ENCODE data around the gene AHRR. TPM values are rescaled to one million over a fixed set of nuclear protein-coding genes. Genes with fewer than 3 reads are reported as not detected.
"Not testable (repeated sequence)": the region's sequence is repeated elsewhere in the genome, so short reads cannot be mapped to it uniquely, and the experiment has no call there.

Gene AHRR
- polyA plus RNA-seq, 3 donors = 0.15 TPM; not detected in 1

DNA sequence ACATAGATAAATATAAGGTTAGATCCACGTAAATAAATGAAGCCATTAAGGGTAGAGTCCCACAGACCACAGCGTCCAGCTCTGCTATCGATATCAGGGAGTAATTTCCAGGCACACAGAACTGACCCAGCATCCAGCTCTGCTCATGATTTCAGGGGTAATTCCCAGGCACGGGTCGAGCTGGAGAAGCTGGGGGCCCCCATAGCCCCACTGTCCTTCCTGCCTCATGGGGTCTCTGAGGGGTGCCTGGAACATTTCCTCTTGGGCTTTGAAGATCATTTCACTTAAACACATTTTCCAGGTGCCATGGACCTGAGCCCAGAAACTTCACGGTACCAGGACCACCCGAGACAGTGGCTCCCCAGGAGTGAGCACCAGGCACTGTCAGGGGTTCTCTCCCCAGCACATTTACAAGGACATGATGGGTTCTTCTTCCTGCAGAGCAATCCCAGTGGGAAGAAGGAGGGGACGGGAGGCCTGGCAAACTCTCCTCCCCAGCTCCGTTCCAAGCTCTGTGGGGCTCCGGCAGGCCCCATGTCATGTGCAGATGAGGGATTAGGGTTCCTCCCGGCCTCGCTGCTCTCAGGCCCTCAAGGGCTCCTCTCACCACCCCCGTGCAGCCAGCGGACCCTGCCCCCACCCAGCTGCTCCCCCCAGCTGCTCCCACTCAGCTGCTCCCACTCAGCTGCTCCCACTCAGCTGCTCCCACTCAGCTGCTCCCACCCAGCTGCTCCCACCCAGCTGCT is 23.4 kb upstream of the AHRR start:
- H3K4me3 Mint-ChIP-seq; H3K27ac Mint-ChIP-seq; H3K4me3 ChIP-seq (replicated peaks in 1 of 3; ENCODE audit: low read depth in 2 of 3, low read length in 3 of 3); H3K9me3 Mint-ChIP-seq; DNase-seq; H3K79me2 ChIP-seq (ENCODE audit: insufficient read depth, low read length); H3K4me2 ChIP-seq (replicated peaks; ENCODE audit: extremely low read depth, low read length, poor library complexity, severe bottlenecking); H3K9me3 ChIP-seq (replicated peaks in 1 of 2; ENCODE audit: control insufficient read depth in 1 of 2, insufficient read depth in 1 of 2, low read length in 2 of 2); H3K27me3 Mint-ChIP-seq (ENCODE audit: low read depth in 3 of 3); H2AFZ ChIP-seq (ENCODE audit: insufficient read depth, low read depth, low read length, poor library complexity, severe bottlenecking); H3K36me3 ChIP-seq (replicated peaks in 1 of 2; ENCODE audit: control insufficient read depth in 1 of 2, insufficient read depth in 2 of 2, low read length in 2 of 2); H3K27ac ChIP-seq (ENCODE audit: low read depth in 1 of 2, low read length in 2 of 2); H3K4me1 ChIP-seq (ENCODE audit: control insufficient read depth in 1 of 2, insufficient read depth in 2 of 2, low read length in 2 of 2); intact Hi-C loops (cut with micrococcal nuclease); H3K9ac ChIP-seq (ENCODE audit: insufficient read depth, low read length, poor library complexity, severe bottlenecking); H3K27me3 ChIP-seq (ENCODE audit: control insufficient read depth in 2 of 2, insufficient read depth in 2 of 2, low read length in 2 of 2): not testable (repeated sequence)
- H3K36me3 Mint-ChIP-seq = peaks cover 11 to 12% of the 10 kb centered on the region in 2 donors
- 100% methylated on average over 4 of the region's 14 CpGs for WGBS (ENCODE audit: insufficient coverage)
- peaks cover 15% of the 10 kb centered on the region for H3K4me1 Mint-ChIP-seq
- peaks cover 59% of the 10 kb centered on the region for H4K20me1 ChIP-seq (ENCODE audit: insufficient read depth, low read length)

DNA sequence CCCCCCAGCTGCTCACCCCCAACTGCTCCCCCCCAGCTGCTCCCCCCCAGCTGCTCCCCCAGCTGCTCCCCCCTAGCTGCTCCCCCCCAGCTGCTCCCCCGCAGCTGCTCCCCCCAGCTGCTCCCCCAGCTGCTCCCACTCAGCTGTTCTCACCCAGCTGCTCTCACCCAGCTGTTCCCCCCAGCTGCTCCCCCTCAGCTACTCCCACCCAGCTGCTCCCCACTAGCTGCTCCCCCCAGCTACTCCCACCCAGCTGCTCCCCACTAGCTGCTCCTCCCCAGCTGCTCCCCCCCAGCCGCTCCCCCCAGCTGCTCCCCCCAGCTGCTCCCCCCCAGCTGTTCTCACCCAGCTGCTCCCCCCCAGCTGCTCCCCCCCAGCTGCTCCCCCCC is 22.8 kb upstream of the AHRR start:
- WGBS (ENCODE audit: insufficient coverage) = no CpG with 5 or more reads among the region's 2 CpGs
- Mint-ChIP-seq H3K27me3 (ENCODE audit: low read depth in 3 of 3) (peaks cover 0 to 6% (median 2%) of the 10 kb centered on the region in 3 donors), H3K4me1 (peaks cover 15% of the 10 kb centered on the region), H3K27ac (no peak overlapping the region), H3K4me3 (no peak overlapping the region), H3K36me3 (peaks cover 11% of the 10 kb centered on the region in 2 donors), H3K9me3 (peaks cover 0 to 2% (median 0%) of the 10 kb centered on the region in 7 donors)
- no peak for DNase-seq
- H3K36me3 ChIP-seq (replicated peaks in 1 of 2; ENCODE audit: control insufficient read depth in 1 of 2, insufficient read depth in 2 of 2, low read length in 2 of 2) = peaks cover 0 to 7% of the 10 kb centered on the region in 2 donors
- no peaks in the 10 kb centered on the region for H3K9me3 ChIP-seq (replicated peaks in 1 of 2; ENCODE audit: control insufficient read depth in 1 of 2, insufficient read depth in 1 of 2, low read length in 2 of 2)
- H3K4me1 ChIP-seq (ENCODE audit: control insufficient read depth in 1 of 2, insufficient read depth in 2 of 2, low read length in 2 of 2) = peaks cover 0 to 2% of the 10 kb centered on the region in 2 donors
- peaks cover 9% of the 10 kb centered on the region for H3K79me2 ChIP-seq (ENCODE audit: insufficient read depth, low read length)
- H3K27ac ChIP-seq (ENCODE audit: low read depth in 1 of 2, low read length in 2 of 2) = no peak overlapping the region
- H3K4me2 ChIP-seq (replicated peaks; ENCODE audit: extremely low read depth, low read length, poor library complexity, severe bottlenecking) = no peak overlapping the region
- peaks cover 63% of the 10 kb centered on the region for H4K20me1 ChIP-seq (ENCODE audit: insufficient read depth, low read length)
- H2AFZ ChIP-seq (ENCODE audit: insufficient read depth, low read depth, low read length, poor library complexity, severe bottlenecking) = no peak overlapping the region
- H3K4me3 ChIP-seq (replicated peaks in 1 of 3; ENCODE audit: low read depth in 2 of 3, low read length in 3 of 3) = no peak overlapping the region
- intact Hi-C loops (cut with micrococcal nuclease) = no loop called here
- no peak overlapping the region for H3K9ac ChIP-seq (ENCODE audit: insufficient read depth, low read length, poor library complexity, severe bottlenecking)
- H3K27me3 ChIP-seq (ENCODE audit: control insufficient read depth in 2 of 2, insufficient read depth in 2 of 2, low read length in 2 of 2) = no peaks in the 10 kb centered on the region
- TF ChIP-seq, protein P1, sequence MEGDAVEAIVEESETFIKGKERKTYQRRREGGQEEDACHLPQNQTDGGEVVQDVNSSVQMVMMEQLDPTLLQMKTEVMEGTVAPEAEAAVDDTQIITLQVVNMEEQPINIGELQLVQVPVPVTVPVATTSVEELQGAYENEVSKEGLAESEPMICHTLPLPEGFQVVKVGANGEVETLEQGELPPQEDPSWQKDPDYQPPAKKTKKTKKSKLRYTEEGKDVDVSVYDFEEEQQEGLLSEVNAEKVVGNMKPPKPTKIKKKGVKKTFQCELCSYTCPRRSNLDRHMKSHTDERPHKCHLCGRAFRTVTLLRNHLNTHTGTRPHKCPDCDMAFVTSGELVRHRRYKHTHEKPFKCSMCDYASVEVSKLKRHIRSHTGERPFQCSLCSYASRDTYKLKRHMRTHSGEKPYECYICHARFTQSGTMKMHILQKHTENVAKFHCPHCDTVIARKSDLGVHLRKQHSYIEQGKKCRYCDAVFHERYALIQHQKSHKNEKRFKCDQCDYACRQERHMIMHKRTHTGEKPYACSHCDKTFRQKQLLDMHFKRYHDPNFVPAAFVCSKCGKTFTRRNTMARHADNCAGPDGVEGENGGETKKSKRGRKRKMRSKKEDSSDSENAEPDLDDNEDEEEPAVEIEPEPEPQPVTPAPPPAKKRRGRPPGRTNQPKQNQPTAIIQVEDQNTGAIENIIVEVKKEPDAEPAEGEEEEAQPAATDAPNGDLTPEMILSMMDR (IDR thresholded peaks at IDR 0.05) = no peak

DNA sequence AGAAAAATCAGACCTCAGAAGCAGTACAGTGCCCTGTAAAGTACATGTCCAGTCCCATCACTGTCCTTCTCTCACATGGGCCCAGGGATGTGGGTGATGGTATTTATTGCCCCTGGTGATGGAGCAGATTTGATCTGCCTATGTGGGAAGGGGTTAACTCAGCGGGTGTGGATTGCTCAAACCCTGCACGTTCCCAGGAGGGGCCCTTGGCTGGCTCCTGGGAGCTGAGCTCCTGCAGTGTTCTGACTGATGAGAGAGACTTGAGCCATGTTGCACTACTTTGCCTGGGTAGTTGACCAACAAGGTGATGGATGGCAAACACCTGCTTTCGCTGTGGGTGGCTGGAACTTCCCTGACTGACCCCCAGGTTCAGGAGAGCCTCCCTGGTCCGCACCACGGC is 21.6 kb upstream of the AHRR start:
- H3K9me3 Mint-ChIP-seq; H3K27me3 ChIP-seq (ENCODE audit: control insufficient read depth in 2 of 2, insufficient read depth in 2 of 2, low read length in 2 of 2); DNase-seq; H3K4me1 ChIP-seq (ENCODE audit: control insufficient read depth in 1 of 2, insufficient read depth in 2 of 2, low read length in 2 of 2); H3K9ac ChIP-seq (ENCODE audit: insufficient read depth, low read length, poor library complexity, severe bottlenecking); H3K4me3 Mint-ChIP-seq; H3K79me2 ChIP-seq (ENCODE audit: insufficient read depth, low read length); H3K27ac ChIP-seq (ENCODE audit: low read depth in 1 of 2, low read length in 2 of 2); H2AFZ ChIP-seq (ENCODE audit: insufficient read depth, low read depth, low read length, poor library complexity, severe bottlenecking); H3K4me3 ChIP-seq (replicated peaks in 1 of 3; ENCODE audit: low read depth in 2 of 3, low read length in 3 of 3); H3K9me3 ChIP-seq (replicated peaks in 1 of 2; ENCODE audit: control insufficient read depth in 1 of 2, insufficient read depth in 1 of 2, low read length in 2 of 2); H3K4me2 ChIP-seq (replicated peaks; ENCODE audit: extremely low read depth, low read length, poor library complexity, severe bottlenecking); H3K27me3 Mint-ChIP-seq (ENCODE audit: low read depth in 3 of 3); H3K27ac Mint-ChIP-seq; intact Hi-C loops (cut with micrococcal nuclease); H3K36me3 ChIP-seq (replicated peaks in 1 of 2; ENCODE audit: control insufficient read depth in 1 of 2, insufficient read depth in 2 of 2, low read length in 2 of 2); H3K36me3 Mint-ChIP-seq: not testable (repeated sequence)
- peaks cover 13% of the 10 kb centered on the region for H3K4me1 Mint-ChIP-seq
- 83% methylated on average over 2 of the region's 5 CpGs for WGBS (ENCODE audit: insufficient coverage)
- H4K20me1 ChIP-seq (ENCODE audit: insufficient read depth, low read length) = peaks cover 60% of the 10 kb centered on the region
